ENCODE measurements around the gene MAML3.

Gene MAML3

DNA sequence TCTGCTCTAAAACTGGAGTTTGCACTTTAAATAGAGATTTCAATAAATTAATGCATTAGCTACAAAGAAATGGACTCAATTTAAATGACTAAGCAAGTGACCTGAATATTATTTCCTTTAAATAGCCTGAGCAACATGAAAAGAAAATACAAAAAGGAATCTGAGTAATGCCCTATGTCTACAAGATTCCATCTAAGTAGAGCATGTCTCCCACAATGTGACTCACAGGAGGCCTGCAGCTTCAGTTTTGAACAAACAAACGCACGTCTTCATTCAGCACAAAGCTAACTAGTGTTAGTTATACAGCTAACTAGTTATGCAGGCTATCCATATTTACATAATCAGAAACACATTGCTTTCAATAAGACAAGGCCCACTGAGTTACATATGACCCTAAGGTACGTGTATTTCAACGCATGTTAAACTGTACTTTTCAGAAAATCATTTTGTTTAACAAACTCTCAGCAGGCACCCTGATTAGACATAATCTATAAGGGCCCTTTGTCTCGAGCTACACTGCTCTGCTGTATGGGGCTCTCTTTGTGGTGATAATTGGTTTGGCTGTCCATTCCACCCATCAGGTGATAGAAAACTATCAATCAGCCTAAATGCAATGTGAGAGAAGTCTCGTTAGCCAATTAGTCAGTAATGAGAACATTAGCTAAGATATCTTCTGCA is 116.5 kb downstream of the MAML3 start:
- no peak for DNase-seq

DNA sequence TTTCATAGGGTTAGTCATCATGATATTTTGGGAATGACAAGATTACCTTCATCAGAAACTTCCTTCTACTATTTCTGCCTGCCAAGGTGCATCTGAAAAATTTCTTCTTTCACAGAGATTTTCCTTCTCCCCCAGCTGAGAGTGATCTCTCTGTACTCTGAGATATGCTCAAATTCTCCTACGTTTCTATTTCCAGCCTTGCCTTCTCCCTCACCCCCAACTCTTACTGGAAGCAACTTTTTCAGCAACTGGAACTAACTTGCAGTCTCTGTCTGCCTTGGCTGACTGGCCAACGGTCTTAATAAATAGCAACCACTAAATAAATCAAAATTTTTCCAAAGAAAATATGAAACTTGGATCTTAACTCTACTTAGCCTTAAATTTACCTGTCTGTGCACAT is 122.3 kb downstream of the MAML3 start:
- DNase-seq: no peak

DNA sequence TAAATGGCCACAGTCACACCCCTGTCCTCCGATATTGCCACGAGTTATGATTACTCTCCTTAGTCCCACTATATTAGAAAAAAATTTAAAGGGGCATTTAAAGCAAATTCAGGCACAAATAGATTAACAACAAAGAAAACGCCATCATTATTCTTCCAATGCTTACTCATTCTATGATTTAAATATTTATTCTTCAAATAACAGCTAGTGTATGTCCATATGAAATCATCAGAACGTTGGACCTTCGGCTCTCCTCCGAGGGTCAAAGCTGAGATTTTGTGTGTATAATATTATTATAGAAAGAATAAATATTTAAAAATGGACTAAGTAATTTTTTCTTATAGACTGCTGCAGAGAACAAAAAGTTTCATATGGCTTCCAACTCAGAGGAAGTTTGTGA is 122.9 kb downstream of the MAML3 start:
- DNase-seq: no peak

DNA sequence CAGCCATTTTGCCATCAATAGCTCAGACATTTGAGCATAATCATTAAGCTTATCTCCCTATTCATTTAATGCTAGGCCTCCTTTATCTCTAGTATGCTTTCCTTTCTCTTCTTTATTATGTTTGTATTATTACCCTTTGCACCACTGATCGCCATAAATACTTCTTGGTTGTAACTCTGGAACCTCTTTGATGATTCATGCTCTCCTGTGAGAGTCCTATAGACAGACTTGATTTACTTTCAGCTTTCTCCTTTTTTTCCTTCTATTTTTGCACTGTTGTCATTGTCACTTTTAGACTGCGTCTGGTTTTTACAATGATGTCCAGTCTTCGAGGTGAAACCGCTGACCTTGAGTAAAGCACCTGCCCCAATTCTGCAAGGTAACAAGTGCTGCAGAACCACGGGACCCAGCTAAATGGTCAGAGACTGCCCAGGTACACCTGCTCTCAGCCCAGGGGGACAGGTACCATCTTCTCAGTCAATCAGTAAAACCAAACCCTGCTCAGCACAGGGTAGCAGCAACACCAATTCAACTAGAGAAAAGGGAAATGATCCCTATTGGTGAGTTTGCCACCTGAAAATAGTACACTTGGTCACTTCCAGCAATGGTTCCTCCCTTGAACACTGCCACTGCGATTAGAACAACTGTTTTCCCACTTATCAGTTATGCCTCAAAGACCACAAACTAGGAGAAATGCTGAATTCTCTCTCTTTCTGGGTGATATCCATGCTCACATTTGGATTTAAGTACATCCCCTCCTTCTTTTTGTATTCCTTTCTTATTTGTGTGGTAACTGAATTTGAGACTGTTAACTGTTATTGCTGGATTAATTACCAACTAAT is 125.1 kb downstream of the MAML3 start:
- no peak for DNase-seq

DNA sequence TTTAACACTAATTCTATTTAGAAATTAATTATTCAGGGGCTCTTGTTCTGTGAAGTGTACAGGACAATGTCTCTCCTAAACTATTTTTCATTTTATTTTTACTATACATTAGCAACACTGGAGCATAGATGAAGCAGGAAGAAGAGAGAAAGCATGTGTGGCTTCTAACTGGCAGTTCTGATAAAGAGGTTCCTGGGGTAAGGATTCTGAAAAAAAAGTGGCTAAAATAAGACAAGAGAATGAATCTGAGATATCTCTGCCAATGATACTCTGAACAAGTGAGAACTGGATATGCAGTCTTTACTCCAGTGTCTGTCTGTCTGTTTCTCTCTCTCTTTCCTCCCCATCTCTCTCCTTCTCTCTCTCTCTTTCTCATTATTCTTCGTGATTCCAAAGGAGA is 125.9 kb downstream of the MAML3 start:
- DNase-seq: no peak

DNA sequence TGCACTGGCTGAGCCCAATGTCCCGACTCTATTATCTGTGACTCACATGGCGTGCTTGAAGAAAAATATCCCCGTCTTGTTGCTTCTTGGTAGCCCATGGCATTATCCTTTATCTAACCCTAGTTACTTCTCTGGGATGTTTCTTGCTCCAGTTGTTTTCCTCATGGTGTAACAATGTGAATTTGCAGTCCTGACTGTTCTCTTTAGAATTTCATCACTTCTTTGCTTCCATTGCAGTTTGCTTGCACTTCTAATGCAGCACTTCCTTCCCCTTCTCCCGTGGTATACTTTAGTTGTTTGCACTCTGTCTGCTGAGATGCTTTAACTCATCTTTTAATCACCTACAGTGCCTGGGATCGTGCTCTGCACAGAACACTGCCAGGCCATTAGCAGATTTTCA is 126.9 kb downstream of the MAML3 start:
- DNase-seq: no peak

DNA sequence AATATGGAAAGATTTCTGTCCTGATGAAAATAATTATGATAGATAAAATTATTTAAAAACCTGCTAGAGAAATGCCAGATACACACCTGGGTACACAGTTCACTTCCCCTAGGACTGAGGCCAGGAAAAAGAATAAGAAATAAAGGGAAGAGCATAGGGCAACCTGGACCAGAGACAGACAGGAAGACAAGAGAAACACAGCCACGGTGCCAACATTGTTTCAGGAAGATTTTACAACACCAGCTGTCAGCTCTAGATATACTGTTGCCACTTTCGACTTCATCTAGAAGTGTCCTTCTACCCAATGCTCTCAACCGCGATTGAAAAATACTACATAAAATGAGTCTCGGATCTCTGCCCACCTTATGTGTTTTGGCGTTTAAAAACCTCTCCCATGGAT is 128.5 kb downstream of the MAML3 start:
- no peak for DNase-seq

DNA sequence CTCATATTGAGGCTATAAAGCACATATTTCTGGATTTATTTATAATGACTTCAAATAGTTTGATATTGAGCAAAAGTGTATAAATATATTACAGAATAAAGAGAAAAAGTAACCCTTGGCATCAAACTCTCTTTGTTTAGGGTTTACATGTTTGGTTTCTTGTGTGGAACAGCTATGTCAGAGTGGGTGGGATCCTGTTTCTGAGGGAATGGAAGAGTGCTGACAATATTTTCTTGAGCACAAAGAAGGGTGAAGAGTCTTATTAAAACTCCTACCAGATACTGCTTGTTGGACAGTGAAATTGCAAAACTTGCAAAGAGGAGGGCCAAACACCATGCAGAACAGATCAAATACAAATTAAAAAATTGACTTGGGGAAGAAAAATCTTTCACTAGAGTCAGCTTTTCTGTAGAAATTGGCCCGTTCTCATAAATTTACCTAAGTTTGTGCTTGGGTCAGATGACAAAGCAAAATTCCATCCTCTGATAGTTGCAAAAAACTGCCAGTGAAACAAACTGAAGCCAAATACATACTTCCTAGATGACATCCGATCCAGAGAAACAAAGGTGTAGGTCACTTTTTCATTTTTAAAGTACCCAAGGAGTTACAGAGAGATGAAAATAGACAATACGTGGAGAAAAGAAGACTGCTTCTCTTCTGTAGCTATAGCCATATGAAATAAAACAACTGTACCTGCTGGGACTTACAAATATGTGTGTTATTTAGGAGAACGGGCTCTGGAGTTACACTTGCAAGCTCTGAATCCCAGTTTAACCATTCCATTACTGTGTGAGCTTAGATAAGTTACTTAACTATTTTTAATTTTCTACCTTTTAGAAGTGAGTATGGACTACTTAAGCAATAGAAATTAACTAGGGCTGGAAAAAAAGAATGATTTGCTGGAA is 133.3 kb downstream of the MAML3 start:
- no peak for DNase-seq

DNA sequence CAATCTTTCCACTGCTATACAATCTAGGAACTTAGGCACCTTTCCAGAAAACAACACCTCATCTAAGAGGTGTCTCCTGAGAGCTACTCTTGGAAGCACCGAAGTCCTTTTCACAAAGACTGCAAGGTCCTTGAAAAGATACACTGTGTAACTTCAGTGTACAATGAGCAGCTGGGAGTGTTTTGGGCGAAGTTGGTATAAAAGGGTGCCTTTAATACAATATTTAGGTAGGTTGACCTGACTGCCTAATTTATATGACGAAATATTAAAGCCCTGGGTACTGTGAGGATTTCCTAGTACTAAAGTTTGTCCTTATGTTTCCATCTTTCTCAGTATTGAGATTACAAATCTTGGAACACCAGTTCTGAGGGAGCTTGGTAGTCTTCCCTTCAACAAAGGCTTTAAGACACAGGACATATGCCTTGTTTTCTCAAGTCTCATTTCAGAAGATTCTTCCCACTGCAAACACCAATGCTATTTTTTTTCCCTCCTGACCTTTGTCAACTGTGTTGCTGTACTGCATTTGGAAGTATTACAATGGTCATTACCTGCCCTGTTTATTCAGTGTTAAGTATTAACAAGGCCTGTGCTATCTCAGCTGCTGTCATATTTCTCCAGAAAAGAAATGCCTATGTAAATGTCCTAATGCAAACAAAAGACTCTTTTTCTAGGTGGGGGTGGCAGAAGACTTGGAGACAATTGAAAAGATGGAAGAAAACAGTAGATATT is 134.2 kb downstream of the MAML3 start:
- no peak for DNase-seq

DNA sequence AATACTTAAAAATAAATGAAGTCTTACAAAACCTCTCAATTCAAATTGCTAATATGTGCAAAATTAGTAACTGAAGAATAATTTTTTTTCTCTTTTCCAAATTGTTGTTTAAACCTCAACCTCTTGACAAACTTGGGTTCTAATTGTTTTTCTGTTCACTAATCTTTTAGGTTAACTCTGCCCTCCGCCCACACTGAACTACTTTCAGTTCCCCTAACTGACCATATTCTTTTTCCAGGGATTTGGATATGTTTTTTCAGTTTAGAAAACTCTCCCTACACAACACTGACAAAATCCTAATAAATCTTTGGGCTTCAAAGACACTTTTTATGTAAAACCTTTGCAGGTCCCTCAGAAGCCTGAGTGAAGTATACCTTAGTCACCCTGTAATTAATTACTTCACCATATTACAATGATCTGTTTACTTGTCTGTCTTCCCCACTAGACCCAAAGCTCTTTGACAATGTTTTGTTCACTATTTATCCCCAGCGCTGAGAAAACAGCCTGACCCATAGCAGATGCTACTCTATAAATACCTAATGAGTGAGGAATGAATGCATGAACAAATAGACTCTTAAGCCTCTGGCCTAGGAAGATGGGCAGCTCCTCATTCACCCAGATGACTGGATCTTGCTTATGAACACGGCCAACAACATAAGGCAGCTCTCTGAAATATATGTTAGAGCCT is 134.9 kb downstream of the MAML3 start:
- no peak for DNase-seq

DNA sequence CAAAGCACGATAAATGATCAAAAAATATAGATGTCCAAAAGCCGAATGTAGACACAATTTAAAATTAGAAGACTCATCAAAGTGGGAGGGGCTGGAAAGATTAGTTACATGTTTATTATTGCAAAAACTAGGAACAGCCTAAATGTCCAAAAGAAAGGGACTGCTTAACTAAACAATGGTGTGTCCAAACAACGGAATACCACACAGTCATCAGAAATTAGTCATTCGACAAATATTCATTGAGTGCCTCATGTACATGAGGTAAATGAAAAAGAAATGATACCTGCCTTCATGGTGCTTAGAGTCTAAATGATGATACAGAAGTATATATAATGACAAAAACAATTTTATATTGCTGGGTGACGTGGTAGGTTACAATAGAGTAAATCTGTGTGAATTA is 139.7 kb downstream of the MAML3 start:
- DNase-seq: no peak

DNA sequence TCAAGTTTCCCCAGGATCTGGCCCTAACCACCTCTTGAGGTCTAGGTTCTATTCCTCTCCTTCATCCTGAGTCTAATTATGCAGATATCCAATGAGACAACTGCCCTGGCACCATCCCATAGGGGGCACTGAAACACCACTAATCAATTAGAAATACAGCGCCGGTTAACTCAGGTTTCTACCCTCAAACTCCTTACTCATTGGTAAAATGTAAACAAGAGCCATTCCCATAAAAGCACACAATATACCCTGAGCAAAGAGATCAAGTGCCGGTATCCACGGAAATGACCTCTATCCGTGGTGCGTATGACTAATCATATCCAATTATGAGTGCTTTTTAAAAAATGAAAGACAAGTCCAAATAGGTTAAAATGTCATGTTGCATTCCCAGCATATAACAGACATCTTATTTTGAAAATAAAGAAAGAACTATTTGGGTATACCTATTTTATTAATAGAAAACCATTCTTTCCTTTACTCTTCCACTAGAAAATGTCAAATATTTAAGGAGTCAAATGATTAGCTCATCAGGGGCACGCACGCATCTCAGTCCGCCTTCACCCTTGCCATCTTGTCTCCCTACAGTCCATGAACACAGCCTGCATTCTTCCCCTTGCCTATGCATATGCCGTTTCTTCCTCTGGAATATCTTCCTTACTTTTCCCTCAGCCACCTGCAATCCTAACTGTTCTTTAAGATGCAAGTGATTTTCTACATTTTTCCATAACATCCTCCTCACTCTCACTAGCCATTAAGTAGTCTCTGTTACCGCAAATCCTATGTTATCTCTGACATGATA is 141.1 kb downstream of the MAML3 start:
- DNase-seq: peak; percentile 22

DNA sequence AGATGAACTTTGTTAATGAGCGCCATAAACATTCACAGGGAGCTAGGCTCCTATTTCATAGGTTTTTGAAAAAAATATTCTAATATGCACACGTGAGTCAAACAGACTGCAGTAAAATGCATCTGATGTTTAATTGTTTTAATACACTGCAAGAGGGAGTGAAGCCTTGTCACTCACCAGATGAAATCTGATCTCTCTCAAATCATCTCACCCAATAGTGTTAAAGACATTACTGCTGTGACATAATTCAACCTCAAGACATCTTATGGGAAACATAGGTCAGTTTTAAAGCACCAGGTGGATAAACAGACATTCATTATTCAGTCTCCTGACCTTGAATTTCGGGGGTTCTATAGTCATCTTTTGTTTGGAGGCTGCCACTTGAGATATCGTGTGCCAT is 148.3 kb downstream of the MAML3 start:
- DNase-seq: peak; percentile 33

DNA sequence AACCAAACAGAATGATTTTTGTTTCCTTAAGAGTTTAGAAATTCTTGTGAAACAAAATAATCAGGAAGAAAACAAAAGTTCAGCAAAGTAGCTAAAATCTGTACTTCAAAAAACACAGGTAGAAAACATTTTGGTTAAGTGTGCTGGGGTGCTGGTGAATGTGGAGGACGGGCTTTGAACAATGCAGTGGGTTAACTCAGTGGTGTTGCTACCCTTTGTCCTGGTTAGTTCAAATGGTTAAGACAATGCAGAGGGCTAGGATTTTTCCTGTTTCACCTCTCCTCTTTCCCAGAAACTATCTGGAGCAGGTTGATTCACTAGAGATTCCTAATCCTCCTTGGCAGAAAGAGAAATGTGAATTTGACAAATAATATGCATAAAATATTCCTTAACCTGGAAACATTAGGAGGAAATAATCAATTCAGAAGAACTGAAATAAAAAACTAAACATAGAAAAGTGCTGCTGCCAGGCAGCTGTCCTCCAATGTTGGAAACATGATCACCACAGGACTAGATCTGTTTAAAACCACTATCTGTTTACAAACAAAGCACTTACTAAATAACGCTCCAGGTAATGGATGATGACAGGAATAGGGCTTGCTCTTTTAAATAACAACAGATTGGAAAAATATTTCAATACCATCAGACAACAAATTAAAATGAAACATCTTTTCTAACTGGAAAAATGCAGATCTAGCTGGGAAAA is 148.9 kb downstream of the MAML3 start:
- DNase-seq: peak; percentile 10

DNA sequence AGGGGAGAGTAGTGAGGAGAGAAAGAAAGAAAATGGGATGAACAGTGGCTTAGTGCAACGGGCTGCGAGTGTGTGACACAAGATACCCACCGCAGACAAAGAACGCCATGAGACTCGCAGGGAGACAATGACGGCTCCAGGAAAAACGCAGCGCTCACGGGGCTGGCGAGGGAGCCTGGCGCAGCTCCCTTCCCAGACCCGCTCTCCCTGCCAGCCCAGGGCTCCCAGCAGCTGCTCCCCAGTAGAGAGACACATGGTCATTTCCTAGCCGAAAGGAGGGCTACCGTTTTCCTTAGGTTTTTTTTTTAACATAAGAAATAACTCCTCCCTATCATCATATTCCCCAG is 149.5 kb downstream of the MAML3 start:
- DNase-seq: peak; percentile 49

DNA sequence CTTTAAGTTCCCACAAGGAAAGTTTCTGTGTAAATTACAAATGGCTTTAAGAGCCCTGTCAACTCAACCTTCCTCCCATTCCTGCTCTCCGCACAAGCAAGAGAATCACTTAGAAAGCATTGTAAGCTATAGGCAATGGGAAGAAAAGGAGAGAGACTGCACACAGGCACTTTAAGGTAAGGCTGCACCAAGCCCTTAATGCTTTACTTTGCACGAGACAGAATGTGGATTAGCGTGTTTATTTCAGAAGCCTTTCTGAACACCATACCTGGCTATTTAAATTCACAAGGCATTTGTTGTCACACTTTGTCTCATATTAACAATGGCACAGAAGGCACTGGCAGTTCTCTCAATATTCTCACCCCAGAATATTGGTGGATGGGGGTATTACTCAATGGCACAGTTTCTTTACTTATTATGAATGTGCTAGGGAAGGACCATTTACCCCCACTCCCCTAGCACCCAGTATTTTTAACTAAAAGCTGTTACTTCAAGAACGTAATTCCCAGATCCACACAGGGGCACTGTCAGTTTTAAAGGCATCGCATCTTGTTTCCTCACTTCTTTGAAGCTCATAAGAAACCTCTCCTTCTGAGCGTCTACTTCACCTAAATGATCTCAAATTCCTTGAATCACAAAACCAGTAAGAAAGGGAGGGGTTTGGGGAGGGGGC is 150.0 kb downstream of the MAML3 start:
- no peak for DNase-seq

DNA sequence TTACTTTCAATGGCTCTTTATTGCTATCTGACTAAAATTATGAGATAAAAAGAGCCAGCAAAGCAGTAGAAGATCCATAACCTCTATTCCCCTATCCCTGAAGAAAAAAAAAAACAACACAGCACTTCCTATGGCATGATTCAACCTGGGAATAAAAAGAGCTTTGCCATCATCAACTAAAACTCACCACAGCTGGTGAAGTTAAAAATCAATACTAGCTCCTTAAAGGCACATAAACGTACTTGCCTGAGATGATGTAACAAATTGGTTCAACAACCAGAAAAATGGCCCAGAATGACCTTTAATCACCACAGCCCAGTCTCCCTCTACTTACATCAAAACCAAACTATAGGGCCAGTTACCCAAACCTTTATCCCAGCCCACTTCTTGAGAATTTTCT is 153.8 kb downstream of the MAML3 start:
- DNase-seq: no peak

DNA sequence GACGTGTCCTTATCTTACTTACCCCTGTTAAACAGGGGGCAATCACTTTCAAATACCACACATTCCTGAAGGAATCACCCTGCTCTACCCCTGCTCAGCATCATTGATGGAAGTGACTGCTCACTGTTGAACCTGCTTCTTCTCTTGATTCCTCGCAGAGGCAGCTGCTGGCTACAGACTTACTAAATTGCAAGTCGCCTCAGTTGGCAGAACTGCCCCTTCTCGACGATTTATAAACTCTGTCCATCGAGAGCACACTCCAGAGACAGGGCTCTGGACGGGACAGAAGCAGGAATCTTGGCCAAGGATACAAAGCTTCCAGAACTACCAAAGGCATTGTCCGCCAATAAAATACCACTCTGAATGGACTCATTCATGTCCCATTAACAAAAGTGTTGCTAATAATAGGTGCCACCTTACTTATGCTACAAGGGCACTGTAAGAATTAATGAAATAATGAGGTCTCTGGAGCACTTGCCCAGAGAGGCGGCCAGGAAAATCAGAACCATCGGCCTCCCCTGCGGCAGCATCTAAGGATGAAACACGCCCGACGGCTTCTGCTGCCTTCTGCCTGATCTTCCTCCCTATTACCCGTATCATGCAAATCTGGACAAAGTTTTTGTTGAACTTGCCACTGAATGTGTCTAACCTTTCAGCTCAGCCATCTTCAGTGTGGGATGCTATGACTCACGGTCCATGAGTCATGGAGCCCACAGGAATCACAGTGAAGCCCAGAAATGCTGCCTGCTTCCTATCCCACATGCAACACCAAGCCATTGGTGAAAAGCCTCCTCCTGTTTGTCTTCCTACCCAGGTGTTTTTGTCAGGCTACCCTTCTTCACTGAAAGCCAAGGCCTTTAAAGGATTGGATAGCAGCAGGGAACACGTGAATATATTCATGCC is 164.9 kb downstream of the MAML3 start:
- DNase-seq: no peak

DNA sequence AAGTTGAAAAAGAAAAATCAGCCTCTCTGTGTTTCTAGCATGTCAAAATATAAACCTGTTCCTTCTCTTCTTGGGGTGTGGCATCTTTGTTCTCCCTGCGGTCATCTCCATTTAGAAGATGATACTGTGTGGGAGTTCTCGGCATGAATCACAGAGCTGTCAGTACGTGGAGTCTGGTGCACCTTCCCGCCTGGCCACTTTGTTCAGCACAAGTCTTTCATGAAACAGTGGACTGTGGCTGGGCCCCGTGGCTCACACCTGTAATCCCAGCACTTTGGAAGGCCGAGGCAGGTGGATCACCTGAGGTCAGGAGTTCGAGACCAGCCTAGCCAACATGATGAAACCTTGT is 166.5 kb downstream of the MAML3 start:
- DNase-seq: no peak

Data from NCI-H1105 (cell line).